Smooth muscle cell of trachea (primary cell): Measurements from ENCODE around the gene ADAMTS2. TPM values are rescaled to one million over a fixed set of nuclear protein-coding genes. Genes with fewer than 3 reads are reported as not detected.

Experiments
- total RNA-seq: library from RNA; depleted of rRNA; stranded (reverse); fragments of >200 nt; gene quantifications from 2 replicates; pipeline ENCODE4 v1.2.1, GENCODE V29; 2014

The ADAMTS2 gene
- total RNA-seq = 50.3 and 76.6 TPM in 2 replicates

GRCh38 chr5:179345433-179346321, at the start of gene ADAMTS2:
ADAMTS2 (minus strand) TSS chr5:179345461; CDS start chr5:179345328, 133 bp downstream.

Other genes starting within 250 kb of the ADAMTS2 start
- 52.5 and 57.6 TPM in 2 replicates for gene RUFY1, start 205.1 kb upstream of the ADAMTS2 start, total RNA-seq